D721Med (cell line): ENCODE measurements around the gene CHPF.

Experiments
- DNase-seq: peaks from one replicate; pipeline ENCODE4 v3.0.0; 2011; ENCODE audit warnings: low spot score; ENCODE audit not compliant: insufficient read length
- FAIRE-seq: peaks from 2 replicates; lab custom pipeline; 2011; peaks lifted over from hg19 to GRCh38; lab: Jason Lieb, UNC
- TF ChIP-seq, protein P1 (sequence below): IDR thresholded peaks from 2 replicates; pipeline ENCODE4 v1.5.1; 2012; ENCODE audit warnings: mild to moderate bottlenecking, control low read depth; ENCODE audit not compliant: insufficient read depth; ENCODE audit errors: missing control alignments

The CHPF gene

GRCh38 chr2:219576505-219577388 lies 33.1 kb upstream of the CHPF start:
- TF ChIP-seq, protein P1, sequence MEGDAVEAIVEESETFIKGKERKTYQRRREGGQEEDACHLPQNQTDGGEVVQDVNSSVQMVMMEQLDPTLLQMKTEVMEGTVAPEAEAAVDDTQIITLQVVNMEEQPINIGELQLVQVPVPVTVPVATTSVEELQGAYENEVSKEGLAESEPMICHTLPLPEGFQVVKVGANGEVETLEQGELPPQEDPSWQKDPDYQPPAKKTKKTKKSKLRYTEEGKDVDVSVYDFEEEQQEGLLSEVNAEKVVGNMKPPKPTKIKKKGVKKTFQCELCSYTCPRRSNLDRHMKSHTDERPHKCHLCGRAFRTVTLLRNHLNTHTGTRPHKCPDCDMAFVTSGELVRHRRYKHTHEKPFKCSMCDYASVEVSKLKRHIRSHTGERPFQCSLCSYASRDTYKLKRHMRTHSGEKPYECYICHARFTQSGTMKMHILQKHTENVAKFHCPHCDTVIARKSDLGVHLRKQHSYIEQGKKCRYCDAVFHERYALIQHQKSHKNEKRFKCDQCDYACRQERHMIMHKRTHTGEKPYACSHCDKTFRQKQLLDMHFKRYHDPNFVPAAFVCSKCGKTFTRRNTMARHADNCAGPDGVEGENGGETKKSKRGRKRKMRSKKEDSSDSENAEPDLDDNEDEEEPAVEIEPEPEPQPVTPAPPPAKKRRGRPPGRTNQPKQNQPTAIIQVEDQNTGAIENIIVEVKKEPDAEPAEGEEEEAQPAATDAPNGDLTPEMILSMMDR = no peak
- DNase-seq (no peak), FAIRE-seq (no peak)

DNA sequence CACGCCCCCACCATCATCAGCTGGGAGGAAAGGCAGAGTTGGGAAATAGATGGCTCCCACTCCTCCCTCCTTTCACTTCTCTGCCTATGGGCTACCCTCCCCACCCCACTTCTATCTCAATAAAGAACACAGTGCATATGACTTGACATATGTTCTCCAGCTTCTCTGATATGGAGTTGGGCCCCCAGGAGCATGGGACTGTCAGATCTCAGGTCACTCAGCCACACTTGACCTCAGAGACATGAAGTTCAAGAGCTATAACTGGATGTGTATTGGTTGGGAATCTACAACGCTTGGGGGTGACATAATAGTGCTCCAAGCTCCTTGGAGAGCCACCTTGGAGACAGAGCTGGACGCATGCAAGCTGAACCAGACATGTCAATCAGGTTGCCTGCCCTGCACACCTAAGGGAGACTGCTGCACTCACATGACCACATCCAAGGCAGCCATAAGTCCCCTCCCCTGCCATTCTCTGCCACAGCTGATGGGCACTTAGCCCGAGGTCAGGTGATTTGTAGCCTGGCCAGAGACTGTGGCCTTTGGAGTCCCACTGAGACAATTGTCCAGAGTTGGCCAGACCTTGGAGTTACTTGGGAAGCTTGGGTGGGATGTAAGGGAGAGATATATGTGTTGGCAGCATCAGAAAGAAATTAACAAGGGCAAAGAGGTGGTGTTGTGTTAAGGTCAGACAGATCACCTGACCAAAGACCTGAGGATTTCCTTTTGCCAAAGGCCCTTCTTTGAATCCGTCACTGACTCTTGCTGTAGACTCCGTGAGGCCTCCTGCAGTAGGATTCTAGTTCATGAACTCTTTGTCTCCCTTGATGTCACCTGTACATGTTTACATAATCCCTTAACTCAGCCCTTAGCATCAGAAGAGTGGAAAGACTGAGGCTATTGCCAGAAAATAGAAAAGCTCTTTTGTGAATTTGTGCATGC lies 32.2 kb upstream of the CHPF start:
- TF ChIP-seq, protein P1 = no peak
- no peak for FAIRE-seq
- DNase-seq = no peak

DNA sequence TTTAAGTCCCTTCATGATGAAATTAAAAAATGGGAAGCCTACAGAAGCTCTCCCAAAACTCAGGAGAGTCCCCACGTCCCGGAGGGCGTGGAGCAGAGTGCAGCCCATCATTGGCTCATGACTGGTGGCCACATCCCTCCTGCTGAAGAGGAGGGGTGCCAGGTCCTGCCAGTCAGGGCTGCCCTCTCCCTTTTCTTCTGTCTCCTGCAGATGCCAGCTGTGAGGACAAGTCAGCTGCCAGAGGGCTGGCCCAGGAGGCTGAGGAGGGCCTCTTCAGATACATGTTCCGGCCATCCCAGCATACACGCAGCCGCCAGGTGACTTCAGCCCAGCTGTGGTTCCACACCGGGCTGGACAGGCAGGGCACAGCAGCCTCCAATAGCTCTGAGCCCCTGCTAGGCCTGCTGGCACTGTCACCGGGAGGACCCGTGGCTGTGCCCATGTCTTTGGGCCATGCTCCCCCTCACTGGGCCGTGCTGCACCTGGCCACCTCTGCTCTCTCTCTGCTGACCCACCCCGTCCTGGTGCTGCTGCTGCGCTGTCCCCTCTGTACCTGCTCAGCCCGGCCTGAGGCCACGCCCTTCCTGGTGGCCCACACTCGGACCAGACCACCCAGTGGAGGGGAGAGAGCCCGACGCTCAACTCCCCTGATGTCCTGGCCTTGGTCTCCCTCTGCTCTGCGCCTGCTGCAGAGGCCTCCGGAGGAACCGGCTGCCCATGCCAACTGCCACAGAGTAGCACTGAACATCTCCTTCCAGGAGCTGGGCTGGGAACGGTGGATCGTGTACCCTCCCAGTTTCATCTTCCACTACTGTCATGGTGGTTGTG lies 31.1 kb upstream of the CHPF start:
- TF ChIP-seq, protein P1 = no peak
- no peak for DNase-seq
- no peak for FAIRE-seq

GRCh38 chr2:219573166-219573565 lies 29.6 kb upstream of the CHPF start:
- TF ChIP-seq, protein P1 = no peak
- no peak for DNase-seq
- FAIRE-seq = no peak

DNA sequence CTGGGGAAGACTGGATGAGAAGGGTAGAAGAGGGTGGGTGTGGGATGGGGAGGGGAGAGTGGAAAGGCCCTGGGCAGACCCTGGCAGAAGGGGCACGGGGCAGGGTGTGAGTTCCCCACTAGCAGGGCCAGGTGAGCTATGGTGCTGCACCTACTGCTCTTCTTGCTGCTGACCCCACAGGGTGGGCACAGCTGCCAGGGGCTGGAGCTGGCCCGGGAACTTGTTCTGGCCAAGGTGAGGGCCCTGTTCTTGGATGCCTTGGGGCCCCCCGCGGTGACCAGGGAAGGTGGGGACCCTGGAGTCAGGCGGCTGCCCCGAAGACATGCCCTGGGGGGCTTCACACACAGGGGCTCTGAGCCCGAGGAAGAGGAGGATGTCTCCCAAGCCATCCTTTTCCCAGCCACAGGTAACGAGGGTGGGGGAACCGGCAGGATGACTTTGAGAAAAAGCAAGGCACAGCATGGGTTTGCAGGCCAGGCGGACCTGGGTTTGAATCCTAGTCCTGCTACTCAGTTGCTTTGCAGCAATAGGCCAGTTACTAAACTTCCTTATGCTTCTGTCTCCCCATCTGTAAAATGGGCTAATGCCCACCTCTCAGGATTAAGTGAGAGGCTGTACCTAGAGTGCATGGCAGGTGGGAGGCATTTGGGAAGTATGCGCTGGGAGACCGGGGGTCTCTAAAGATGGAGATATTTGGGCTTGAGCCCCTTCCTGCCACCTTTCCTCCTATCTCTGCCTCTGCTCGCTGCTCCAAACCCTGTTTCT lies 28.8 kb upstream of the CHPF start, which contains the start of gene INHA:
Gene INHA, plus strand, starts transcription at position 74 of the 765 bp plus-strand sequence. Its CDS starts 65 bp downstream, at position 139.
- FAIRE-seq (no peak), DNase-seq (no peak)
- TF ChIP-seq, protein P1 = no peak
